Smooth muscle cell (in vitro differentiated cells): ENCODE results near the gene EFHC2. TPM values are rescaled to one million over a fixed set of nuclear protein-coding genes. Genes with fewer than 3 reads are reported as not detected.

Experiments
- DNase-seq: peaks from one replicate; lab custom pipeline; 2025; ENCODE audit not compliant: unreplicated experiment; lab: John Stamatoyannopoulos, UW
- H2AFZ ChIP-seq: fragments of 200-600 bp; sonication (generic); 2 replicates; pipeline ENCODE4 v1.6.0; 2016; ENCODE audit warnings: antibody characterized with exemption, low read depth, mild to moderate bottlenecking
- H3F3A ChIP-seq: fragments of 200-600 bp; sonication (generic); 2 replicates; pipeline ENCODE4 v1.6.0; 2017; ENCODE audit warnings: antibody characterized with exemption, low read depth
- H3K27ac ChIP-seq: fragments of 200-600 bp; sonication (generic); 2 replicates; pipeline ENCODE4 v1.5.1; 2016; ENCODE audit warnings: low read depth, mild to moderate bottlenecking
- H3K27me3 ChIP-seq: fragments of 200-600 bp; sonication (generic); 2 replicates; pipeline ENCODE4 v1.6.1; 2016; ENCODE audit warnings: low read depth, mild to moderate bottlenecking
- H3K36me3 ChIP-seq: fragments of 200-600 bp; sonication (generic); 2 replicates; pipeline ENCODE4 v1.5.1; 2016; ENCODE audit warnings: low read depth
- H3K4me1 ChIP-seq: fragments of 200-600 bp; sonication (generic); 2 replicates; pipeline ENCODE4 v1.5.1; 2016; ENCODE audit warnings: low read depth
- H3K4me2 ChIP-seq: fragments of 200-600 bp; sonication (generic); 2 replicates; pipeline ENCODE4 v1.6.0; 2016; ENCODE audit warnings: mild to moderate bottlenecking
- H3K4me3 ChIP-seq: fragments of 200-600 bp; sonication (generic); 2 replicates; pipeline ENCODE4 v1.5.1; 2016; ENCODE audit warnings: mild to moderate bottlenecking
- H3K79me2 ChIP-seq: fragments of 200-600 bp; sonication (generic); 2 replicates; pipeline ENCODE4 v1.6.0; 2016; ENCODE audit warnings: low read depth, mild to moderate bottlenecking
- H3K9ac ChIP-seq: fragments of 200-600 bp; sonication (generic); 2 replicates; pipeline ENCODE4 v1.6.0; 2016; ENCODE audit warnings: low read depth
- H3K9me3 ChIP-seq: fragments of 200-600 bp; sonication (generic); replicated peaks from 2 replicates; pipeline ENCODE4 v1.5.1; 2016; ENCODE audit warnings: low read depth
- H4K20me1 ChIP-seq: fragments of 200-600 bp; sonication (generic); 2 replicates; pipeline ENCODE4 v1.6.0; 2016; ENCODE audit warnings: low read depth
- WGBS: methylation state at CpG from one replicate; pipeline ENCODE4 v1.1.7; 2016; ENCODE audit warnings: low lambda C conversion rate; 5-methylcytosine and 5-hydroxymethylcytosine counted together
- polyA plus RNA-seq: library from polyadenylated mRNA; unstranded; fragments of >200 nt; fragmentation: Nextera tagmentation; extraction: Ambion mirVana; gene quantifications from 2 replicates; pipeline ENCODE4 v1.2.1, GENCODE V29; 2016
- total RNA-seq: library from RNA; depleted of rRNA; stranded (reverse); fragments of >200 nt; gene quantifications from 2 replicates; pipeline ENCODE4 v1.2.3, GENCODE V29; 2014
- TF ChIP-seq, protein P1 (sequence below): fragments of 200-600 bp; sonication (generic); IDR thresholded peaks from 2 replicates; pipeline ENCODE4 v1.5.1; 2017; ENCODE audit warnings: borderline replicate concordance, mild to moderate bottlenecking, antibody characterized with exemption; ENCODE audit not compliant: insufficient read depth, poor library complexity, severe bottlenecking

Gene EFHC2
- total and polyA plus RNA-seq, 2 experiments from 2014 or later: 2.3 to 3.5 TPM

DNA sequence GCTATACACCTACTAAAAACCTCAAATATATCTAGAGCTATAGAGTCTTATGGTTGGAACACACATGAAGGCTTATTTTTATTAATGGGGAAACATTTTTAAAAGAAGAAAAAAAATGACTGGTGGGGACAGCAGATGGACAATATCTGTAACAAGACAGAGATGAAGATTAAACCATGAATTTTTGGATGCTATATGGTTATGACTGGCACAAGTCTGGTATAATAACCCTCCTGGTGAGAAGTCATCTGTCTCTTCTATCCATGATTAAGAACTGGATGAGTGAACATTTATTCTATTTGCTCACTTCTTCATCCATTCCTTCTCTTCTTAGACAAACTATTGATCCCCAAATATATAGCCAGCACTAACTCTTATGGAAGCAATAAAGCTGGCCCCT is 104.4 kb downstream of the EFHC2 start:
- no peak overlapping the region for H3K9ac ChIP-seq
- H2AFZ ChIP-seq: no peak overlapping the region
- no peaks in the 10 kb centered on the region for H3K36me3 ChIP-seq
- no peak overlapping the region for H3K4me2 ChIP-seq
- no peaks in the 10 kb centered on the region for H3K9me3 ChIP-seq
- H4K20me1 ChIP-seq: no peaks in the 10 kb centered on the region
- no peak for DNase-seq
- no peaks in the 10 kb centered on the region for H3F3A ChIP-seq
- no peak overlapping the region for H3K27ac ChIP-seq
- H3K4me3 ChIP-seq: no peak overlapping the region
- peaks cover 4% of the 10 kb centered on the region for H3K4me1 ChIP-seq
- no peaks in the 10 kb centered on the region for H3K79me2 ChIP-seq
- no peaks in the 10 kb centered on the region for H3K27me3 ChIP-seq
- TF ChIP-seq, protein P1, sequence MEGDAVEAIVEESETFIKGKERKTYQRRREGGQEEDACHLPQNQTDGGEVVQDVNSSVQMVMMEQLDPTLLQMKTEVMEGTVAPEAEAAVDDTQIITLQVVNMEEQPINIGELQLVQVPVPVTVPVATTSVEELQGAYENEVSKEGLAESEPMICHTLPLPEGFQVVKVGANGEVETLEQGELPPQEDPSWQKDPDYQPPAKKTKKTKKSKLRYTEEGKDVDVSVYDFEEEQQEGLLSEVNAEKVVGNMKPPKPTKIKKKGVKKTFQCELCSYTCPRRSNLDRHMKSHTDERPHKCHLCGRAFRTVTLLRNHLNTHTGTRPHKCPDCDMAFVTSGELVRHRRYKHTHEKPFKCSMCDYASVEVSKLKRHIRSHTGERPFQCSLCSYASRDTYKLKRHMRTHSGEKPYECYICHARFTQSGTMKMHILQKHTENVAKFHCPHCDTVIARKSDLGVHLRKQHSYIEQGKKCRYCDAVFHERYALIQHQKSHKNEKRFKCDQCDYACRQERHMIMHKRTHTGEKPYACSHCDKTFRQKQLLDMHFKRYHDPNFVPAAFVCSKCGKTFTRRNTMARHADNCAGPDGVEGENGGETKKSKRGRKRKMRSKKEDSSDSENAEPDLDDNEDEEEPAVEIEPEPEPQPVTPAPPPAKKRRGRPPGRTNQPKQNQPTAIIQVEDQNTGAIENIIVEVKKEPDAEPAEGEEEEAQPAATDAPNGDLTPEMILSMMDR: no peak

DNA sequence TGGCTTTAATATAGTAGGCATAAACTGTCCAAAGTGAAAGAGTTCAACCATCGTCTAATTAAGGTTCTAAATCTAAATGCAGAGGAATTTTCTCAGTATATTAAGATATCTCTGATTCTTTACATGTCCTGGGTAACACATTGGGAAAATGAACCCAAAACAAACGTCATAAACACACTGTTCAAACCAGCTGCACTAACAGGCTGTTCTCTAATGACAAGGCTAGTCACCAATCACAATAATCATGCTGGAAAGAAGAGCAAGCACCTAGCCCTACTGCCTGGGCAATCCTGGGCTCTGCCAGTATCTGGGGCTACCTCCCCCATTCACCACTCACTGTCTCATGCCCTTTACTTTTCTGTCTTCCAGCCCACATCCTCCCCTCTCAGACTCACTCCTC is 107.9 kb downstream of the EFHC2 start:
- 49% methylated on average over 2 of the region's 2 CpGs for WGBS
- no peaks in the 10 kb centered on the region for H3K36me3 ChIP-seq
- no peaks in the 10 kb centered on the region for H3K9me3 ChIP-seq
- H3K27me3 ChIP-seq: no peaks in the 10 kb centered on the region
- no peak overlapping the region for H3K9ac ChIP-seq
- no peak overlapping the region for H3K27ac ChIP-seq
- H3F3A ChIP-seq: no peaks in the 10 kb centered on the region
- no peaks in the 10 kb centered on the region for H4K20me1 ChIP-seq
- H3K4me2 ChIP-seq: no peak overlapping the region
- H3K4me3 ChIP-seq: no peak overlapping the region
- TF ChIP-seq, protein P1: no peak
- no peaks in the 10 kb centered on the region for H3K4me1 ChIP-seq
- H3K79me2 ChIP-seq: no peaks in the 10 kb centered on the region
- DNase-seq: no peak
- no peak overlapping the region for H2AFZ ChIP-seq

DNA sequence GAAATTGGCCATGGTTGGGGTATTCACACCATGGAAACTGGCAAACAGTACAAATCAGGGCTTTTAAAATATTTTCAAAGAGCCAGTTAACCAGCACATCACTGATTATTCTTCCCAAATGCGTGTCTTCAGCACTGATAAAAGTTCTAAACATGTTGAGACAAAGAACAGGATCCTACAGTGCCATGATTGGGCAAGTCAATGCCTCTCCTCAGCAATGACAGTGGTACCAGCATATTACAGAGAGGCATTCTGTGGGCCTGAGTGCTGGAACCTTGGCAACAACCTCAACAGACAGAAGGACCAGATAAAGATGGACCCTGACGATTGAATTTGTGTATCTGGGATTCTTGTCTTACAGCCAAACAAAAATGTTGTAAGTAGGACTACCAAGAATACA is 108.9 kb downstream of the EFHC2 start:
- Histone ChIP-seq H2AFZ (no peak overlapping the region), H3F3A (no peaks in the 10 kb centered on the region), H3K27ac (no peak overlapping the region), H3K36me3 (no peaks in the 10 kb centered on the region), H4K20me1 (no peaks in the 10 kb centered on the region), H3K27me3 (no peaks in the 10 kb centered on the region), H3K9ac (no peak overlapping the region), H3K9me3 (no peaks in the 10 kb centered on the region), H3K4me1 (no peaks in the 10 kb centered on the region), H3K4me2 (no peak overlapping the region), H3K79me2 (no peaks in the 10 kb centered on the region), H3K4me3 (no peak overlapping the region)
- no peak for DNase-seq
- TF ChIP-seq, protein P1: no peak
- WGBS: 65% methylated on average over 2 of the region's 2 CpGs

DNA sequence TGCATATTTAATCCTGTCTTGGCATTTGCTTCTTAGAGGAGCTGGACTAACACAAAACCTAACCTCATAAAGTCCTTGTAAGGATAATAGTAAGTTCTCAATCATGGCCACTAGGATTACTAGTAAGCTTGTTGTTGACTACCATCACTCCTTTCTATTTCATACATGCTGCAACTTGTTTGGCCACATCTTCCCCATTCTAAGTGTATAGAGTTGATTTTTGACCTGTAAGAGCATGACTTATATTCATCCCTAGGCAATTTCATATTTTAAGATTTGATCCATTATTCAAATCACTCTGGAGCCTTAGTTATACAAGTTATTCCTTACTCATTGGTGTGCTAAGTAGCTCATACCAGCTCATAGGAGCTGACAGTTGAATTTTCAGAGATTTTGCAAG is 109.4 kb downstream of the EFHC2 start:
- no peak overlapping the region for H3K4me2 ChIP-seq
- H3K36me3 ChIP-seq: no peaks in the 10 kb centered on the region
- no peaks in the 10 kb centered on the region for H3K9me3 ChIP-seq
- no peaks in the 10 kb centered on the region for H3K79me2 ChIP-seq
- no peak overlapping the region for H3K4me3 ChIP-seq
- no peaks in the 10 kb centered on the region for H3F3A ChIP-seq
- DNase-seq: no peak
- no peaks in the 10 kb centered on the region for H3K27me3 ChIP-seq
- no peak overlapping the region for H3K27ac ChIP-seq
- TF ChIP-seq, protein P1: no peak
- no peak overlapping the region for H2AFZ ChIP-seq
- H3K4me1 ChIP-seq: no peaks in the 10 kb centered on the region
- no peak overlapping the region for H3K9ac ChIP-seq
- no peaks in the 10 kb centered on the region for H4K20me1 ChIP-seq
